ENCODE measurements around the gene NACAD. TPM values are rescaled to one million over a fixed set of nuclear protein-coding genes. Genes with fewer than 3 reads are reported as not detected.
A peak's percentile ranks its signal among the peaks of the same experiment; 100 is the strongest.

NACAD gene
- total and polyA plus RNA-seq, 8 donors, result 2.0 to 10.9 (median 9.3) TPM

- ATAC-seq, result no peak
- Histone ChIP-seq H3K27me3 (no peaks in the 10 kb centered on the region), H3K36me3 (peaks cover 0 to 71% of the 10 kb centered on the region in 2 donors), H3K9me3 (no peaks in the 10 kb centered on the region), H3K27ac (no peak overlapping the region), H3K4me3 (no peak overlapping the region), H3K4me1 (no peaks in the 10 kb centered on the region)
- DNase-seq, result no peak
- TF ChIP-seq CTCF (IDR thresholded peaks at IDR 0.05), result no peak
- intact Hi-C loops (cut with DNase I), result no loop called here
These were observed 11.4 kb upstream of the NACAD start for GRCh38 chr7:45099891-45100760.

- H3K36me3 ChIP-seq, result peaks cover 0 to 62% of the 10 kb centered on the region in 2 donors
- intact Hi-C loops (cut with DNase I), result no loop called here
- no peaks in the 10 kb centered on the region for H3K9me3 ChIP-seq
- H3K27me3 ChIP-seq, result no peaks in the 10 kb centered on the region
- DNase-seq, result no peak
- H3K4me1 ChIP-seq, result no peaks in the 10 kb centered on the region
- ATAC-seq, result no peak
- H3K27ac ChIP-seq, result no peak overlapping the region
- no peak for TF ChIP-seq CTCF (IDR thresholded peaks at IDR 0.05)
- no peak overlapping the region for H3K4me3 ChIP-seq
These were observed 10.4 kb upstream of the NACAD start for GRCh38 chr7:45098983-45099839.

GRCh38 chr7:45092931-45093235, 4.1 kb upstream of the NACAD start:
- intact Hi-C loops (cut with DNase I), result no loop called here

GRCh38 chr7:45092100-45092930, 3.5 kb upstream of the NACAD start:
- peak in 1 of 4 donors; percentile 10 for DNase-seq
- no peak overlapping the region for H3K27ac ChIP-seq
- no peaks in the 10 kb centered on the region for H3K36me3 ChIP-seq
- no peak for TF ChIP-seq CTCF (IDR thresholded peaks at IDR 0.05)
- H3K9me3 ChIP-seq, result no peaks in the 10 kb centered on the region
- peaks cover 0 to 14% of the 10 kb centered on the region in 2 donors for H3K4me1 ChIP-seq
- H3K27me3 ChIP-seq, result peaks cover 0 to 35% of the 10 kb centered on the region in 2 donors
- ATAC-seq, result no peak
- intact Hi-C loops (cut with DNase I), result no loop called here
- no peak overlapping the region for H3K4me3 ChIP-seq

More at GRCh38 chr7:45092931-45093235, 4.1 kb upstream of the NACAD start:
- Histone ChIP-seq H3K9me3 (no peaks in the 10 kb centered on the region), H3K4me1 (peaks cover 0 to 14% of the 10 kb centered on the region in 2 donors), H3K27me3 (peaks cover 0 to 32% of the 10 kb centered on the region in 2 donors), H3K36me3 (no peaks in the 10 kb centered on the region), H3K4me3 (no peak overlapping the region), H3K27ac (no peak overlapping the region)
- no peak for TF ChIP-seq CTCF (IDR thresholded peaks at IDR 0.05)
- DNase-seq (no peak), ATAC-seq (no peak)

Data from left lung (tissue), 10 donors.